GM21717 (cell line): ENCODE measurements around the gene TBX5.

Experiments
- ATAC-seq: cut with Tn5 transposase; IDR thresholded peaks from one replicate; pipeline ENCODE4 v1.9.1; 2021; ENCODE audit warnings: mild to moderate bottlenecking, moderate library complexity; ENCODE audit not compliant: unreplicated experiment

TBX5 gene

DNA sequence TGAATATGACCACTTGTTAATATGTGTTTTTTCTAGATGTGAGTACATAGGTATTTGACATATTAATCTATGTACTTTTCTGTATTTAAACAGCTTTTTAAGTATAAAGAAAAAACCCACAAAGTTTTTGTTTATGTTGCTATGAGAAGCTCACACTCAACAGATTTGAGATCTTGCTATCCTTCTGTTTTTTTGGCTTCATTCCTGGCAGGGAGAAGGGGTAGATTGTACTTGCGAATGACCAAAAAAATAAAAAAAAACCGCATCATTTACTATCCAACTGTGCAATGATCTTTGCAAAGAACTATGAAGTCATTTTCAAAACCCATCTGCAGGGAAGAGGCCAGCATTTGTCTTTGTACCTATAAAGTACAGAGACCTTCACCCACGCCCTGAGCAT is 28.4 kb upstream of the TBX5 start:
- ATAC-seq = no peak

DNA sequence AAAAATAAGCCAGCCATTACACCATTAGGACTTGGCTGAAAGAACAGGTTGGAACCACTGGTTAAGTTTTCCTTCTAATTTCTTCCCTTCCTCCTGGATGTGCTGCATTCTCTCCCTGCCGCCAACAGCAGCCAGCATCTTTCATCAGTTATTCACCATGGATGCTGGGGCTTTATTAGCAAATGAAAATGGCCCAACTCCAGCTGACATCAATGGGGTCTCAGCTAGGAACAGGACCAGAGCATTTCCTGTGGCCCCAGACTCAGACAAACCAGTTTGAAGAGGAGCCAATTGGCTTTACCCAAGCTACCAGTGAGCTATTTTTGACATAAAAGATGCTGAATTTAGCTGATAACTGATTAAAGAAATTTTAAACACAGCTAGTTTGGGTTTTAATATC is 26.0 kb upstream of the TBX5 start:
- no peak for ATAC-seq

DNA sequence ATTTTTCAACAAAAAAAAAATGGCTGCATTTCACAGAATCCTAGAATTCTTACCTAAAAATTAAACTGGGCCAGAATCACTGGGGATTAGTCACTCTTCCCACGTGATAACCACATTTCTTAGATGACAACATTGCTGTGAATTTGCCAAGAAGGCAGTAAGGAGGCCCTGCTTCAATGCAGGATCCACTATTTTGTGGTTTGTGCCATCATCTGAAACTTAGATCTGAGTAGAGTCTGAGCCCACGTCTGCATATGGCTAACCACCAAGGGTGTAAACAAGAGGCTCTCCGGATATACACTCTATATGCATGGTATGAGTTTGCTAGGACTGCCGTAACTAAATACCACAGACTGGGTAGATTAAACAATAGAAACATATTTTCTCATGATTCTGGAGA is 24.4 kb upstream of the TBX5 start:
- ATAC-seq = no peak

DNA sequence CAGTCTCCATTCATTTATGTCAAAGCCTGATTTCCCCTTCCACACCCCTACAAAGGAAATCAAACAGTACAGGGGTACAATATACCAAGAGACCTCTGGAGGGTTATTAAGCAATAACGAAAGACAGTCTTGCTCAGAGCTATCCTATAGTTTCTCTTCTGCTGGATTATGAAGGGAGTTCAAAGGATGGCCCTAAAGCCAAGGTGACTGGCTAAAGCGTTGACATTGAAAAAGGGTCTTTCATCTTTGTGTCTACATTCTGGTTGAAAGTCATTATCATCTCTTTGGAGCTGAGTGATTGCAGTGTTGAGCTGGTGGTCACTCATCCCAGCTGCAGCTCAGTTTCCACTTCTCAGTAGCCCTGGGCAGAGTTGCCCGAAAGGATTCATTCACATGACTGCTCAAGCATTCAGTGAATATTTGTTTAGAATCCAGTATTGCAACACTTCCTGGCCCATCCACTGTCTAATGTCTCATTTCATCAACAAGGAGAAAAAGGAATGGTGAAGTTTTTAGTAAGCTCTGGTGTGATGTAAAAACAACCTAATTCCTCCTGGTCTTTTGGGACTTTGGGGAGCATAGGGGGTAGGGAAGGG is 19.2 kb upstream of the TBX5 start:
- no peak for ATAC-seq

DNA sequence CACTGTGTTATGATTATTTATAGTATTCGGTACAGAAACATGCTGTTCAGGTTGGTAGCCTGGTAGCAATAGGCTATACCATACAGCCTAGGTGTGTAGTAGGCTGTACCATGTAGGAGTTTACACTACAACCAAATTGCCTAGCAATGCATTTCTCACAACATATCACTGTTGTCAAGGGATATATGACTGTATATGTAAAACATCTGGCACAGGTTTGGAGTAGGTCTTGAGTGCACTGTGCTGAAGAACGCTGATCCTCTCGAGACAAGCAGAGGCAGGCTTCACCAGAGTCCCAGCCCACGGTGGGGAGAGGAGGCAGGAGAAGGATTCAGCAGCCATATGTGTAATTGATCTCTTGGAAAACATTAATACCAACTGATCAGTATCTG is 15.0 kb upstream of the TBX5 start:
- no peak for ATAC-seq

DNA sequence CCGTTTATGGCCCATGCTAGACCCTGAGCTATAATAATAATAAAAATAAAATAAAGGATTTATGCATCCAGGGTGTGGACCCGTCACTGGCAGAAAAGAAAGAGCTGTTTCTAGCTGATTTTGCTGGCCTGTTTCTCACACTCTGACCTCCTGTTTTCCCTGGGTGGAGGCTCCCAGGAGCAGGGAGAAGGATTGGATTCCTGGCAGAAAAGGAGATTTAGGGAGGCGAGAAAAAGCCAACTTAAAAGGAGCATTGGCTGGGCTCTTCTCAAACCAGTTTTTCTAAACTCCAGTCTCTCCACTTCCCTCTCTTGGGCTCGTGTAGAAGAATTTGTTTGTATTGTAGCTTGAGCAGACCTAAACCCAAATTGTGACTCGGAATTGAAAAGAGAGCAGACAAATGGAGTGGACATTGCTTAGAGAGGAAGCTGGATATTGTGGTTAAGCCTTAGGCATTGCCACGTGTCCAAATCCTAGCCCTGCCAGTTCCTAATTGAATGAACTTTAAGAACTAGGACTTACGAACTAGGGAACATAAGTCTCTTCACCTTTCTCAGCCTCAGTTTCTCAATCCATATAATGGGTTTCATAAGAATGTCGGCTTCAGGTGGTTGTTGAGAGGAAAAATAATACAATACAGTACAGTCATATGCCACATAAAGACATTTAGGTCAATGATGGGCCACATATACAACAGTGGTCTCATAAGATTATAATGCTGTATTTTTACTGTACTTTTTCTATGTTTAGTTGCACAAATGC is 14.4 kb upstream of the TBX5 start:
- no peak for ATAC-seq

DNA sequence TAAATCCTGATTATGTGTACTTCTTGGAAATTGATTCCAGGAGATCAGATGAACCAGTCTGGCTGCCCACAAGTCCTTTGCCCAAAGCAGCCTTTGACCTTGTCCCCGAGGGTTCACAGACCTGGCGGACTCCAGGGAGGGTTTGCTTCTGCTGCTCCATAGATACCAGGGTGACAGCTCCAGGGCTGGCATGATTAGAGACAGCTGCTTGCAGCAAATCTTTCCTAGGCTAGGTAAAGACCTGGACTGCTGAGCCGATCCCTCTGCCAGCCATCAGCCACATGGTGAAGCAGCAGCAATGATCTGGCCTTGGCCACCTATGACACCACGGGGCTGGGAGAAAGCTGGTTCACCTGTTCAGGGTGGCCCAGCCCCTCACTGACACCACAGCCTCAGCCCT is 10.1 kb upstream of the TBX5 start:
- no peak for ATAC-seq

DNA sequence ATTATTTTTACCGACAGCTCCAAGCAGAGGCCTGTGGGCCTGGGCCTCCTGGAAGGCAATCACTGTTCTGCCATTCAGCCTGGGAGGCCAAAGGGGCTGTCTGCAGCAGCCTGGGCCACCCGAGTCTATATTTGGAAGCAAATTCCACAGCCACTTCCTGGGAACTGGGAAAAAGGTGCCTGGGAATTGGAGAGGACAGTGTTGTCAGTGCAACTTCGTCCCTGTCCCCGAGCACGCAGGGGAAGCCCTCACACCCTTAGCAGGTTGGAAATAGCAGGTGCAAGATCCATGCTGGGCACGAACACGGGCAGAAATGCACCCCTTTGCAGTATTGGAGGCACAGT is 9.6 kb upstream of the TBX5 start:
- no peak for ATAC-seq

DNA sequence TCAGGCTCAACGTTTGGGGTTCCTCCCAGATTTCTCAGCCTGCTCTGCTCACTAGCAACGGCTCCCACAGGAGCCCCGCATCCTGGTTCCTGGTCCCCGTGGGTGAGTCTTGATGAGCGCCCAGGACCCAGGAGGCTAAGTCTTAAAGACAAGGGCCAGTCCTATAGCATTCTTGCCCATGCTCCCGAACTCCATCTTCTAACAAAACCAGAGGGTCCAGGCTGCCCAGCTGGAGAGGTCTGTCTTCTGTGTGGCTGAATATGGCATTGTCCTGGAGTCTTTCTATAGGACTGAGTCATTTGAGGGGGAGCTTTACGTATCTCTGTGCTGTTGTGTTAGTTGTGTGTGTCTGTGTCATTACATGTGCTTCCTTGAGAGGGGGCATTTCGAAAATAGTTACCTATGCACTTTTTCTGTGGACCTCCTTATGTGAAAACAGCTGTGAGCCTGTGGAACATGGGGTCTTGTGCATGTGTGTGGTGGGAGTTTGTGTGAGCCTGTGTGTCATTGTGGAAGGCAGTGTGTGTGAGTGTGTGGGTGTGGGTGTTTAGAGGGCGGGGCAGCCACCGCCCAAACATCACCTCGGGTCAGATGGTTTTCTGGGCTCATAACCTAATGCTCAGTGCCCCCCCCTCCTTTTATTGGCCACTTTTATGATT is 9.1 kb upstream of the TBX5 start:
- no peak for ATAC-seq

DNA sequence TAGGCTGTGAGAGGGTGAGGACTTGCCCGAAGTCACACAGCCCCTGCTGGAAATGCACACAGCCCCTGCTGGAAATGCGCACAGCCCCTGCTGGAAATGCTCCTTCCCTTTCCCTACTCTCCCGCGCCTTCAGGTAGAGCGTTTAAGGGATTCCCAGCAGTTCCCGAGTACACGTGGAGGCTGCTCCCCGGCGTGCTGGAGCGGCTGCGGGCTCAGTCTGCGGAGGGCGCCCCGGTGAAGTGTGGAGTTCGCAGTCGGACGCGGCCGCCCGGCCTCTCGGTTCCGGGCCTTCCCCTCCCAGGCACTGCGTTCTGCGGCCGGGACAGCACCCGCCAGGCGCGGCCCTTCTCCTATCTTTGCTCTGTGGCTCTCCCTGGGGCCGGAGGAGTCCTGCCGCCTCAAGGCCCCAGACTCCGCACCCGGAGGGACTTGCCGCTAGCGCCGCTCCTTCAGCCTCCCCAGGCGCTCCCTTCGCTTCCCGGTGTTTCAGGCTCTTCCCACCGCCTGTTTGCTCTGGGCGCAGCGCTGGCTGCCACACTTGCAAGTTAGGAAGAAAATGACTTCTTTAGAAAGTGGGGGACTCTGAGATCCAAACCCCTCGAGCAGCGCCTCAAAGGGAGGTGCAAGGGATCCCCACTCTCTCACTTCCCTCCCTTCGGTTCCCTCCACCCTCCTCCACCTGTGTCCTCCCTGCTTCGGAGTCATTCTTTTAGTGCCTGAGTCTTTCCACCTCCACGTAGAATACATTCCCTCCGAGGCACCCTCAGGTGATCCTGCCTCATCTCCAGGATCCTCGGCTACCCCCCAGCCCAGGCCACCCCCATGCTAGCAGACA is 8.3 kb upstream of the TBX5 start:
- ATAC-seq = no peak

DNA sequence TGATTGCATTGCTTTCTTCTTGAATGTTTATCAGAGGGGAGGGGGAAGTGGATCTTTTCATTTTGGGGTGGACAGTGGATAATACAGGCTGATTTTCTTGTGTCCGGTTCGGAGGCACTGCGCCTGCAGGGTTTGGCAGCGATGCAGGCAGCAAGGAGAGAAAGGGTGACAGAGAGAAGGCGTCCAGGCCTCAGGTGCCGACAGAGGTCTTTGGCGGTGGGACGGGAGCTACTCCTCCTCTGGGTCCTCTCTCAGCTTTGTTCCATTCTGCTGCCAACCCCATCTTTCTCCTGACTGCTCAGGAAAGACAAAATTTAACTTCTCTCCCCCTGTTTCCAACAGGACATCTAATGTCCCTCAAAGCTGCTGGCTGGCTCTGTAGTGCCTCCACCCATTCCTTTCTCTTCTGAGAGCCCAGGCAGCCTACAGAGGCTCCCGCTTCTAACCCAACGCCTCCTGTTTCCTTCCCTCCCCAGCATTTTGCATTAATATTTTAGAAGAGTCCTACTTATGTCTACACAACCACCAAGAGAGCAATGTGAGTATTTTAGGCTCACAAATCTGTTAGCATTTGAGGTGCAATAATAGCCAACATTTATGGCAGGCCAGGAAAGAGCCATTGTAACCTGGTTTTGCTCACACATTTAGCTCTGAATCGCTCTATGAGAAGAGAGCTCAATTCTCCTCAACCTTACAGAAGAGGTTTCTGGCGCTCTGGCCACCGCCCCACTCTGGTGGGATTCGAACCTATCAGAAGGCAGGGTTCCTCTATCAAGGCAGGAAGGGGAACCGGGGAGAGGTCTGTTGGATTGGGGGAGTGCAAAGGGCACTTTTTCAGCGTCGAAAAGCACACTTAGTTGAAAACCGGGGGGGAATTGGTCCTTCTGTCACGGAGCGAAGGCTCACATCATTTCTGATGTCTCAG is 7.1 kb upstream of the TBX5 start:
- no peak for ATAC-seq

DNA sequence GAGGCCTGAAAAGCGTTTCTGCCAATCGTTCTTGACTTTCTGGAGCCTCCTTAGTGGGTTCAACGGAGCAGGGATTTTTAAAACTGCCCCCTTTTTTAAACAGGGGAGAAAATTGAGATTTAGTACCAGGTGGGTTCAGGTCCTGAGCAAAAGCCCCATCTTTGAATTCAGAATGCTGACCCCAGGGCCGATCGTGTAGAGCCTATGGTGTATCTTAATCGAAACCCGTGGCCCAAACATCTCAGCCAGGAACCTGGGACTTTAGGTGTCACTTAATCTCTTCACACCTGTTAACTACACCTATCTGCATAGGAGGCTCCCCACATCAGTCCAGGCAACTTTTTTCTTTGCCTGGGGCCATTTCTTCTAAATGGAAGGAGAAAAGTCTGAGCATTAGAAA is 6.4 kb upstream of the TBX5 start:
- ATAC-seq = no peak

DNA sequence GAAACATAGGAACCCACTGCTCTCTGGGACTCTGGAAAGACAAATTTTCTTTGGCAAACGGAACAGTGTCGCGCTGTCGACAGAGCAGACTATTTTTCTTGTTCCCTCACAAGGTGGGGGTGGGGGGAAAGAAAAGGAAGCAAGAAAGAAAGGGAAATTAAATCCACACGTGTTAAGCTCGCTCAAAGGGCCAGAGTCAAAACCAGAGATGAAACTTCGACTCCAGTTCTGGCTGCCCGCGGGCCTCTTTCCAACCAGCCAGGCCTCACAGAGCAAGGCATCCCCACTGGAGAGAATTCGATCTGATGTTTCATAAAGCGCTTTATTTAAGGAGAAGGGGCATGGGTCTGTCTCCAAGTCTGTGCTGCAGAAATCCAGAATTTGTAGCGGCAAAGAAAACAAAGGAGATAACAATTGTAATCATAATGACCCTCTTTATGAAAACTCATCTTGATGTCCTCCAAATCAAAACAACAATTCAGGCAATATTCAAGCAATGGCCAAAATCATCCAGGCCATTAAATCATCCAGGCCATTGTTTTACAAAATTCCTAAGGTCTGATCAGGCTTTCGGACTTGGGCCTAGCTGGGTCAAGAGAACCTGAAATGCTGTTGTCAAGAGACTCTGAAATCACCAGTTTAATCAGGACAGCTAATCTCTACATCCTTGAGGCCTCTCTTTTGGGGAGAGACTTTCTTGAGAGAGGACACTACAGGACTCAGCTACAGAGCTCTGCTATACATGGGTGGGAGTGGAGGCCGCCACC is 5.3 kb upstream of the TBX5 start:
- ATAC-seq = no peak

DNA sequence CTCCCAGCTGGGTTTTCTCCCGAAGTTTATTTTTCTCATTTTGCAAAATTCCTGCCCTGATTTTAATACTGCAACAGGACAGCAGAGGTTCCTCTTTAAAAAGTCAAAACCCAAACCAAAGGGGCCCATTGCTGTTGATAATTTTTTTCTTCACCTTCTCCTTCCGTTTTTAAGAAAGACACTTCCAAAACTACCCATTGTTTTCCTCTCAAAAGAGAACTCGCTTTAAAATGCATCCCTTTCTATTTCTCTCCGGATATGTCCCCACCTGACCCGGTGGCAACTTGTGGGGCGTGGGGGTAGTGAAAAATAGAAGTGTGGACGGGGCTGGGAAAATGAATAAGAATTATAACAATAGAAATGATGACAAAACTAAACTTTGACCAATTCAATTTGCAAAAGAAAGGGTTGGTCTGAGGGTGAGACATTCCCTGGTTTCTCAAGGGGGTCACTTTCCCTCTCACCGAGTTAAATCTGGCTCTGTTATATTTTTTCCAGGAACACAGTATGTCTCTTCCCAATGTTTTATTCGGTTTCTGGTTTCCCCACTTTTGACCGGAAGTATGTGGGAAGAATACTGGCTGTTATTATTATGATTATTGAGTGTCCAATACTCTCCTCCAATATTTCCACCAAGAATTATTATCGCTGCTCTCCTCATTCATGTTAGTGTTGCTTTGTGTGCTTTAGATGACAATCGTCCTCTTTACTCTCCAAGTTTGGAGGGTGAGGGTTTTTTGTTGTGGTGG is 4.1 kb upstream of the TBX5 start:
- no peak for ATAC-seq

DNA sequence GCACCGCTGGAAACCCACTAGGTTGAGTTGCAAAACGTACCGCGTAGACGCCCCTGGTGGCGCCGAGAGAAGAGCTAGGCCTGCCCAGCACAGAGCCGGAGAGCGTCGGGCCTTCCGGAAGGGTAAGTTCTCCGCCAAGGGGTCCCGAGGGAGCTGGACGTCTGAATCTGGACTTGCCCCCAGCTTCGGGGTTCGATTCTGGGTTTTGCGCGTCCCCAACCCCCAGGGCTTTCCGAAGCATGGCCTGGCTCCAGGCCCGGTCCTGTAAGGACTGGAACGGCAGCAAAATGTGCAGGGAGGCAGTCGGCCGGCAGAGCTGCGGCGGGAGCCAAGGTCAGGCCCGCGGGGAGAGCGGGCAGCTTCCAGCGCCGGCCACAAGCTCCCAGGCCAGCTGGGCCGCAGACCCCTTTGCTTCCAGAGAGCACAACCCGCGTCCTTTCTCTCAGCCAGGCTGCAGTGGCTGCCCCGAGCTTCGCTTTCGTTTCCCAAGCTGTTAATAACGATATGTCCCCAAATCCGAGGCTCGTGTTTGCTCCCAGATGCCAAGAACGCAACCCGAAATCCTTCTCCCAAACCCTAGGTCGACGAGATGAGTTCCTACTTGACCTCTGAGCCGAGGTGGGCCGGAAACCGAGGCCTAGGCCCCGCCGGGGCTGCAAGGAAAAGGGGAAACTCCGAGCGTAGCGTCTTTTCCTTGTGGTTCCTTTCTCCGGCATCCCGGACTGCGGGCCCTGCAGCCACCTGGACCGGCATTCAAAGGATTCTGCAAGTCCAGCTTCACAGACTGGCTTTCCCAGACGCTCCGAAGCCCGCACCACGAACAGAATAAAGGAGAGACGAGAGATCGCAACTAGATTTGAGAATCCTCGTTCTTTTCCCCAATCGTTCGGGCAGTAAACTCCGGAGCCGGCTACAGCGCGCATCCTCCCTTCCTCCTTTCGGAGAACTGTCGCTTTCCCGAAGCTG is 3.2 kb upstream of the TBX5 start:
- ATAC-seq = no peak

DNA sequence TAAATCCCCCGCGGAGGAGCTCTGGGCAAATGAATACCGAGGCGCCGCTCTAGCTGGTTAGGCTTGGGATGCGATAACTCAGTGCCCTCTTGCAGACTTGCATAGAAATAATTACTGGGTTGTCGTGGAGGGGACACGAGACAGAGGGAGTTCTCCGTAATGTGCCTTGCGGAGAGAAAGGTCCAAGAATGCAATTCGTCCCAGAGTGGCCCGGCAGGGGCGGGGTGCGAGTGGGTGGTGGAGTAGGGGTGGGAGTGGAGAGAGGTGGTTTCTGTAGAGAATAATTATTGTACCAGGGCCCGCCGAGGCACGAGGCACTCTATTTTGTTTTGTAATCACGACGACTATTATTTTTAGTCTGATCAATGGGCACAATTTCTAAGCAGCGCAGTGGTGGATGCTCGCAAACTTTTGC is 2.5 kb upstream of the TBX5 start:
- no peak for ATAC-seq

DNA sequence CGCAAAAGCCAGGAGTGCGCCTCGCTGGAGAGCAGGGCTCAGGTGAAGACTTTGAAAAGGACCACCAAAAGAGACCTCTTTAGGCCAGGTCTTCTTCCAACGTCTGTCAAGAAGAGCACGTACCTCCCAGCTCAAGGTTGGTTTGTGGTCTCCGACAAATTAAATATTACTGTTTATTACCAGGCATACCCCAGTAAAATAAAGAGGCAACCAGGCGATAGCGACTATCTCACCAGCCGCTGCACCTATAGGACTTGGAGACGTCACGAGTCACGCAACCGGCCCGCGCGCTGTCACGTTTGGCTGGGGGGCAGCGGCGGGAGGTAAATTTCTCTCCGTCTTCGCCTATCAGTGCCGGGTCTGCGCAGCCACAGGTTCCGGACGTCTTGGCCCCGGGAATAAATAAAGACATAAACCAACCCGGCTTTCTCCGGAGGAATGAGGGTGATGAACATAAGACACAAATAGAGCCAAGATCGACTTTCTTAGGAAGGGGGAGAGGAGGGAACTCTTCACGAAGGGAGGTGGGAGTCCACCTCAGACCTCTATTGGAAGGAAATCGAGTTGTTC is 2.0 kb upstream of the TBX5 start:
- ATAC-seq = no peak
